GM21528 (cell line): ENCODE results near the gene KIAA0825.
A peak's percentile ranks its signal among the peaks of the same experiment; 100 is the strongest.
"Not testable (repeated sequence)": the region's sequence is repeated elsewhere in the genome, so short reads cannot be mapped to it uniquely, and the experiment has no call there.

Experiments used
- ATAC-seq: cut with Tn5 transposase; IDR thresholded peaks from one replicate; pipeline ENCODE4 v1.9.1; 2021; ENCODE audit warnings: mild to moderate bottlenecking, moderate library complexity; ENCODE audit not compliant: unreplicated experiment, low FRiP score

Gene KIAA0825

DNA sequence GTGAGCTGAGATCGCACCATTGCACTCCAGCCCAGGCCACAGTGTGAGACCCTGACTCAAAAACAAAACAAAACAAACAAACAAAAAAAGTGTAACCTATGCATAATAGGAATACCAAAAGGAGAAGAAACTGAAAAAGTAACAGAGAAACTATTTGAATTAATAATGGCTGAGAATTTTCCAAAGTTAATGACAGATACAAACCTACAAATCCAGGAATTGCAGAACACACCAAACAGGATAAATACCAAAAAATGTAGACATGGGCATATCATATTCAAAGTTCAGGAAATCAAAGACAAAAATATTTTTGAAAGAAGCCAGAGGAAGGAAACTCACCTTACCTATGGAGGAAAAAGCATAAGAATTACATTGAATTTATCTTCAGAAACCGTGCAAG, 493.3 kb downstream of the KIAA0825 start:
- ATAC-seq: no peak

DNA sequence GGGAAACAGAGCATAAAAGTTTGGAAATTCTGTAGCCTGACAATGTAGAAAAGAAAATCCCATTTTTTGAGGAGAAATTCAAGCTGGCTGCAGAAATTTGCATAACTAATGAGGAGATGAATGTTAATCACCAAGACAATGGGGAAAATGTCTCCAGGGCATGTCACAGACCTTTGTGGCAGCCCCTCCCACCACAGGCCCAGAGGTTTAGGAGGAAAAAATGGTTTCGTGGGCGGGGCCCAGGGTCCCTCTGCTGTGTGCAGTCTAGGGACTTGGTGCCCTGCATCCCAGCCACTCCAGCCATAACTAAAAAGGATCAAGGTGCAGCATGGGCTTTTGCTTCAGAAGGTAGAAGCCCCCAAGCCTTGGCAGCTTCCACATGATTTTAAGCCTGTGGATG, 502.1 kb downstream of the KIAA0825 start:
- not testable (repeated sequence) for ATAC-seq

DNA sequence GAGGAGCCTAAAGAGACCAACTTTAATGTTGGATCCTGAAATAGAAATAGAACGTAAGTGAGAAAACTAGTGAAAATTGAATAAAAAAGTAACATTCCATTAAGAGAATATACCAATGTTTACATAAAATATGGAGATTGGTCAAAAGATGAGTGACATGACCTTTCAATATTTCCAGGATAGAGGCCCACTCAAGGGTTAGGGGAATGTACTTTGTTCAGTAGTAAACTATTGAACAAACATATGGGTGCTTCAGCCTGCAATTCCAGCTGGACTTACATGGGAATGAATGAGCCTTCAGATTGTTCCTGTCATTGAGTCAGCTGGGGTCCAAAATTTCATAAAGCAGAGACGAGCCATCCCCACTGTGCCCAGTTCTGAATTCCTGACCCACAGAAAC, 505.3 kb downstream of the KIAA0825 start:
- no peak for ATAC-seq

DNA sequence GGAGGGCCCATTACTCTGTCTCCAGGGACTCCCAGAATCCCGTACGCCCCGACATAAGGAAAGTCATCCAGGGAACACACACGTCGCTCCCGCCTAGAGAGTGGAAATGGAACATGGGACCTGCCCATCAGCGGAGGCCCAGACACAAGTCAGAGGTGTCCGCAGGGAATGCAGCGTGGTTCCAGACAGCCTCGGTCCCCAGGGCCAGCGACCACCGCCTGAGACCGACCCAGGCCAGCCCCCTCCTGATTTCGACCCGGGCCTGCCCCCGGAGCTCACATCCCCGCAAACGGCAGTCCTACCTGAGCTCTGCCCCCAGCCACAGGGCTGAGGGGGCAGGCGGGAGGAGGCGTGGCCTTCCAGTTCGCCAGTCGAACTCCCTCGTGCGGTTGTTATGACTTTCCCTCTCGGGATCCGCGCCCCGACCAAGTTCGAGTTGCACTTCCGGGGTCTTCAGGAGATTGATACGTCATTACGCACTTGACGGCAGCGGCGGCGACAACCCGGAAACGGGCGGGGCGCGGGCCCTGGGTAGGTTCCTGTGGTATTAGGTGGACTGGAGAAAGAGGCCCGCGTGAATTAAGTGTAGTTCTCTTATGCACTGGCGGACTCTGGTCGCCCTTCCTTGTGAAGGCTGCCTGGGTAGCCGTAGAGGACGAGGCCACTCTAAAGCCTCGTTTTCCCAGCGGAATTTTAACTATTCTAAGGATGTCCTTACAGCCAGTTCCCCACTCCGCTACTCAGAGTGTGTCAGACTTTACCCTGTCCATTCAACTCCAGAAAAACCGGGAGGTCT, 507.0 kb downstream of the KIAA0825 start:
- peak; percentile 100 for ATAC-seq

DNA sequence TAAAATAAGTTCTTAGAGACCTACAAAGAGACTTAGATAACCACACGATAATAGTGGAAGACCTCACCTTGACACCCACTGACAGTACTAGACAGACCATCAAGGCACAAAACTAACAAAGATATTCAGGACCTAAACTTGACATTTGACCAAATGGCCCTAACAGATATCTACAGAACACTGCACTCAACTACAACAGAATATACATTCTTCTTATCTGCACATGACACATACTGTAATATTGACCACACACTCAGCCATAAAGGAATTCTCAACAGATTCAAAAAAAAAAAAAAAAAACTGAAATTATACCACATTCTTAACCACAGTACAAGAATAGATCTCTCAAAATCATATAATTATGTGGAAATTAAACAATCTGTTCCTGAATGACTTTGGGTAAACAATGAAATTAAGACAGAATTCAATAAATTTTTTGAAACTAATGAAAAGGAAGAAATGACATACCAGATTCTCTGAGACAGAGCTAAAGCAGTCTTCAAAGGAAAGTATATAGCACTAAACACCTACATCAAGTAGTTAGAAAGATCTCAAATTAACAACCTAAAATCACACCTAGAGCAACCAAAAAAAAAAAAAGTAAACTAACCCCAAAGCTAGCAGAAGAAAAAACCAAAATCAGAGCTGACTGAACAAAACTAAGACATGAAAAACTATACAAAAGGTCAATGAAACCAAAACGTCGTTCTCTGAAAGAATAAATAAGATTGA, 514.7 kb downstream of the KIAA0825 start:
- no peak for ATAC-seq
